Heart right ventricle (tissue), 16 donors: ENCODE data around the gene M1AP. TPM values are rescaled to one million over a fixed set of nuclear protein-coding genes. Genes with fewer than 3 reads are reported as not detected.

ENCODE experiments used
- ATAC-seq, 8 donors: fragments of 200-7000 bp; cut with Tn5 transposase; one replicate each; pipeline ENCODE4 v1.9.1; 2020; ENCODE audit warnings: mild to moderate bottlenecking in 8 of 8, moderate library complexity in 8 of 8, moderate number of reproducible peaks in 1 of 8
- DNase-seq, 2 donors: peaks; one replicate each; pipeline ENCODE4 v3.0.0-alpha.2; 2020
- H3K27ac ChIP-seq, 10 donors: fragments of 200-600 bp; sonication (generic) in 2 of 10; one replicate each; pipeline versions ENCODE4 v1.5.0 to v1.8.0; 2020 to 2022; ENCODE audit warnings: mild to moderate bottlenecking in 3 of 10
- H3K27me3 ChIP-seq, 7 donors: fragments of 200-600 bp; one replicate each; pipeline ENCODE4 v1.8.0; 2021 to 2022; ENCODE audit warnings: mild to moderate bottlenecking in 2 of 7
- H3K36me3 ChIP-seq, 9 donors: fragments of 200-600 bp; sonication (generic) in 1 of 9; one replicate each; pipeline versions ENCODE4 v1.5.0 to v1.8.0; 2020 to 2022; ENCODE audit warnings: mild to moderate bottlenecking in 2 of 9
- H3K4me1 ChIP-seq, 9 donors: fragments of 200-600 bp; sonication (generic) in 1 of 9; one replicate each; pipeline versions ENCODE4 v1.5.0 to v1.8.0; 2020 to 2022; ENCODE audit warnings: mild to moderate bottlenecking in 4 of 9
- H3K4me3 ChIP-seq, 10 donors: fragments of 200-600 bp; sonication (generic) in 2 of 10; one replicate each; pipeline versions ENCODE4 v1.5.0 to v1.8.0; 2020 to 2022; ENCODE audit warnings: mild to moderate bottlenecking in 7 of 10, moderate library complexity in 2 of 10
- H3K9me3 ChIP-seq, 11 donors: fragments of 200-600 bp in 10 of 11; sonication (generic) in 2 of 11; one replicate each; pipeline versions ENCODE4 v1.5.0 to v1.8.0; 2013 to 2022; ENCODE audit warnings: mild to moderate bottlenecking in 2 of 11, control low read depth in 1 of 11, moderate library complexity in 1 of 11
- whole genome bisulfite sequencing, 2 donors: extraction: QIAGEN DNeasy Blood & Tissue Kit; methylation state at CpG; one replicate each; pipeline ENCODE4 v1.1.7; 2013; ENCODE audit warnings: inconsistent platforms in 1 of 2; 5-methylcytosine and 5-hydroxymethylcytosine counted together
- intact Hi-C, 10 donors: fragments of 100-400 bp; cut with DNase I; formaldehyde crosslinking; loops; one replicate each; pipeline versions ENCODE4 v1.11.1 to v1.14.2; 2022
- long read RNA-seq, 3 donors: library from polyadenylated mRNA; unstranded; transcript quantifications; one replicate each; pipeline ENCODE4 v2.0.0, GENCODE V29; 2020 to 2021
- polyA plus RNA-seq, 2 donors: library from polyadenylated mRNA; stranded (reverse); fragments of 200-250 nt; gene quantifications; one replicate each; pipeline ENCODE4 v1.2.3, GENCODE V29; 2013
- total RNA-seq, 10 donors: library from RNA; stranded (reverse); fragmentation: NEBNext Ultra II Directional in 3 of 10; extraction: Animal tissue kit (Norgen Biotek cat#: 25700) in 3 of 10; gene quantifications; one replicate each; pipeline versions ENCODE4 v1.2.1 to v1.2.4, GENCODE V29; 2021 to 2023
- TF ChIP-seq, protein P1 (sequence below), 9 donors: fragments of 200-600 bp; sonication (generic) in 2 of 9; IDR thresholded peaks; one replicate each; pipeline versions ENCODE4 v1.5.0 to v1.8.0; 2021 to 2022; ENCODE audit warnings: antibody characterized with exemption in 9 of 9, mild to moderate bottlenecking in 5 of 9, moderate library complexity in 1 of 9
- donor health status: Arrhythmogenic right ventricular cardiomyopathy.
- donor health status: ischemic (EF 13 %, LVEDD 7.1; RV severe dilation, severe dysfunction).
- donor health status: healthy with polysubstance abuse.
- donor health status: DM: no; HTN: yes; CAD: no.
- donor health status: DM: no; HTN: no; CAD: no.
- donor health status: ischemic (EF 25% LVEDD 6.9; RV normal size, moderate dysfunction).
- donor health status: ischemic (EF 25% LVEDD 5.7; RV mildly dilated, moderate dysfunction).
- donor health status: healthy.
- donor health status: DM: yes; HTN: yes; CAD: no.
- donor health status: Ischemic cardiomyopathy.
- donor health status: ischemic (EF 35%, LVEDD 5.7; RV mildly dilated, moderate dysfunction).
- donor health status: nonischemic (EF 11% LVEDD 7.7; RV severe dilation, severe dysfunction).
- donor health status: DM: yes; HTN: yes; CAD: no.
- donor health status: PGD.
- donor health status: ischemic (EF 29% LVEDD 5.4; RV normal size, mild dysfunction).
- donor health status: nonischemic (EF 23%, LVEDD 6.1; RV moderate dilation, normal function).

The M1AP gene, protein sequence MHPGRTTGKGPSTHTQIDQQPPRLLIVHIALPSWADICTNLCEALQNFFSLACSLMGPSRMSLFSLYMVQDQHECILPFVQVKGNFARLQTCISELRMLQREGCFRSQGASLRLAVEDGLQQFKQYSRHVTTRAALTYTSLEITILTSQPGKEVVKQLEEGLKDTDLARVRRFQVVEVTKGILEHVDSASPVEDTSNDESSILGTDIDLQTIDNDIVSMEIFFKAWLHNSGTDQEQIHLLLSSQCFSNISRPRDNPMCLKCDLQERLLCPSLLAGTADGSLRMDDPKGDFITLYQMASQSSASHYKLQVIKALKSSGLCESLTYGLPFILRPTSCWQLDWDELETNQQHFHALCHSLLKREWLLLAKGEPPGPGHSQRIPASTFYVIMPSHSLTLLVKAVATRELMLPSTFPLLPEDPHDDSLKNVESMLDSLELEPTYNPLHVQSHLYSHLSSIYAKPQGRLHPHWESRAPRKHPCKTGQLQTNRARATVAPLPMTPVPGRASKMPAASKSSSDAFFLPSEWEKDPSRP
- total RNA-seq (under 1 TPM in 3 of 10 donors, not detected in 7; 0.12 to 0.42 (median 0.18) TPM), polyA plus RNA-seq (under 1 TPM; 0.03 to 0.44 TPM)
- long read RNA-seq, donor 1, result 0 reads
- long read RNA-seq, donor 2, result 0 reads
- long read RNA-seq, donor 3, result 0 reads

DNA sequence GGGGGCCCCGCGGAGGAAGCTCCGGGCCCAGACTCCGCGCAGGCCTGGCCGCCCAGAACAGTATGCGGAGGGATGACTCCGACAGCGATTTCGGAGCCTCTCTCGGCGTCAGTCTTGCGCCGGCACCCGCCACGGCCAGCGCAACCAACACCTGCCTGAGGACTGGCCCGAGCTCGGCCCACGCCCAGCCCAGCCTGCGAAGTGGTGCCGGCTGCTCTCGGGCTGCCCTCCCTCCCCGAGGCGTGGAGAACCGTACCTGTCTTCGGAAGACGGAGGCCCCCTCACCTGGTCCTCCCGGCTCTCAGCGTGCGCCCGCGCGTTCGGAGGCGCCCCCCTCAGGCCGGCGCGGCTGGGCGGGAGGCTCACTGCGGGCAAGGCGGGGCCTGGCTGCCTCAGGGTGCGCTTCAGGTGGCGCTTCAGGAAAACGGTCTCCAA, at the start of gene M1AP:
Gene M1AP (minus strand): TSS at position 322 of the 435 bp plus-strand sequence. CDS start 8,055 bp downstream, outside the sequence.
- intact Hi-C loops, result no loop called here
- ATAC-seq (peak in 5 of 8 donors; percentile 9 to 64 (median 28)), DNase-seq (no peak)

DNA sequence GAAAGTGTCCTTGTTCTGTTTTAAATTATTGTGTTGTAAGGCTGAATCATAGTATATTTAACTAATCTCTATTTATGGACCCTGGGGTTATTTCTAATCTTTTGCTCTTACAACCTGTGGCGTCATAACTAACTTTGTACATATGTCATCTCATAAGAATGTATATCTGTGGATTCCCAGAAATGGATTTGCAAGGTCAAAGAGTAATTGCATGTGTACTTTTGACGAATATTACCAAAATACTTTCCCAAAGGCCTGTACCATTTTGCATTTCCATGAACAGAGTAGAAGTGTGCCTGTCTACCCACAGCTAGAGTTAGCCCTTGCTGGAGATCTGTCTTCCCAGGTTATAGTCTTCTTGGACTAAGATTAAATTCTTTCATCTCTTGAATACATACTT, 48.7 kb upstream of the M1AP start:
- H3K27me3 ChIP-seq, result no peaks in the 10 kb centered on the region
- TF ChIP-seq, protein P1, sequence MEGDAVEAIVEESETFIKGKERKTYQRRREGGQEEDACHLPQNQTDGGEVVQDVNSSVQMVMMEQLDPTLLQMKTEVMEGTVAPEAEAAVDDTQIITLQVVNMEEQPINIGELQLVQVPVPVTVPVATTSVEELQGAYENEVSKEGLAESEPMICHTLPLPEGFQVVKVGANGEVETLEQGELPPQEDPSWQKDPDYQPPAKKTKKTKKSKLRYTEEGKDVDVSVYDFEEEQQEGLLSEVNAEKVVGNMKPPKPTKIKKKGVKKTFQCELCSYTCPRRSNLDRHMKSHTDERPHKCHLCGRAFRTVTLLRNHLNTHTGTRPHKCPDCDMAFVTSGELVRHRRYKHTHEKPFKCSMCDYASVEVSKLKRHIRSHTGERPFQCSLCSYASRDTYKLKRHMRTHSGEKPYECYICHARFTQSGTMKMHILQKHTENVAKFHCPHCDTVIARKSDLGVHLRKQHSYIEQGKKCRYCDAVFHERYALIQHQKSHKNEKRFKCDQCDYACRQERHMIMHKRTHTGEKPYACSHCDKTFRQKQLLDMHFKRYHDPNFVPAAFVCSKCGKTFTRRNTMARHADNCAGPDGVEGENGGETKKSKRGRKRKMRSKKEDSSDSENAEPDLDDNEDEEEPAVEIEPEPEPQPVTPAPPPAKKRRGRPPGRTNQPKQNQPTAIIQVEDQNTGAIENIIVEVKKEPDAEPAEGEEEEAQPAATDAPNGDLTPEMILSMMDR (IDR thresholded peaks at IDR 0.05), result no peak
- no peak overlapping the region for H3K27ac ChIP-seq
- intact Hi-C loops, result loop anchor here in 1 of 10 donors (10.0 kb wide), 1 partner anchor 708 kb away; no protein-coding TSS in a partner anchor
- no peak for DNase-seq
- no peaks in the 10 kb centered on the region for H3K36me3 ChIP-seq
- H3K9me3 ChIP-seq, result no peaks in the 10 kb centered on the region
- no peak for ATAC-seq
- H3K4me3 ChIP-seq, result no peak overlapping the region
- WGBS, 2 donors, result 73 to 75% methylated on average over 2 of the region's 2 CpGs
- no peaks in the 10 kb centered on the region for H3K4me1 ChIP-seq

More for the DNA sequence above, at the start of gene M1AP:
- H3K27ac ChIP-seq, result no peak within 1 kb of the TSS
- TF ChIP-seq, protein P1 (IDR thresholded peaks at IDR 0.05), result peak in 2 of 9 donors; percentile 12 to 20
- H3K36me3 ChIP-seq, result no peaks in the 10 kb centered on the region
- peaks cover 0 to 5% (median 0%) of the 10 kb centered on the region in 9 donors for H3K4me1 ChIP-seq
- 8 to 12% methylated on average over 42 to 45 of the region's 45 CpGs for WGBS, 2 donors
- peak within 1 kb of the TSS in 8 of 10 donors; percentile 3 to 34 (median 17) for H3K4me3 ChIP-seq
- peaks cover 0 to 57% (median 34%) of the 10 kb centered on the region in 7 donors for H3K27me3 ChIP-seq
- no peaks in the 10 kb centered on the region for H3K9me3 ChIP-seq

DNA sequence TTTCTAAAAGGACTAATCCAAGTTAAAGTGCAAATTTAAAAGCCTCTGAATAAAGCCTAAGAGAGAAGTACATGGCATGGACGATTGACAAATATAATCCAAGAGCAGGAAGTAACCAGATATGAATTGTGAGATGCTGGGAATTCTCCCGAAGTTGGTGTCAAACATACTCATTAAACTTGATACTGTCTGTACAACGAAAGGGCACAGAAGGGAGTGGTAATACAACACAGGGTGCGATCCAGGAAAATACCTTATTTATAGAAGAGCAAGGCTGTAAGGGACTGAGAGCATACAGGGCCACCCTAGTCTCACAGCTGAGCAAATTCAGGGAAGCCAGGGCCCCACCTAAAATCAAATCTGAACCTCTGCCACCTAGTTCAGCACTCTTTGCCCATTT, 47.5 kb upstream of the M1AP start:
- DNase-seq (no peak), ATAC-seq (no peak)
- TF ChIP-seq, protein P1 (IDR thresholded peaks at IDR 0.05), result no peak
- no peaks in the 10 kb centered on the region for H3K27me3 ChIP-seq
- intact Hi-C loops, result loop anchor here in 1 of 10 donors (10.0 kb wide), 1 partner anchor 709 kb away; no protein-coding TSS in a partner anchor
- 52 to 67% methylated on average over 4 of the region's 4 CpGs for WGBS, 2 donors
- no peak overlapping the region for H3K27ac ChIP-seq
- no peaks in the 10 kb centered on the region for H3K4me1 ChIP-seq
- no peaks in the 10 kb centered on the region for H3K36me3 ChIP-seq
- H3K9me3 ChIP-seq, result no peaks in the 10 kb centered on the region
- H3K4me3 ChIP-seq, result no peak overlapping the region

DNA sequence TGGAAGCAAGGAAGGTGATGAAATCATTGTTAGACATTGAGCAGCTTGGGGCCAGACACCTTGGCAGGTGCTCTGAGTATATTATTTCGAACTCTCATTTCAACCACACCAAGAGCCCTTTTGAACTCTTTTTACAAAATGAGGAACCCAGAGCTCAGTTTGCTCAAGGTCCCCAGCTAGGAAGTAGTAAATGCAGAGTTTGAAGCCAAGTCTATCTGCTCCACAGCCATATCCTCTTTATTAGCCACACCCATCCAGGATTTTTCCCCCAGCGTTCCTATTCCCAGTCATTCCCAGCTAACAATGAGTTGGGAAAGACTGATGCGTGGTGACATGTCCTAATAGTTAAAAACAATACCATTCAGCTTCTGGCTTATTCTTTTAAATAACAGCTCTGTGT, 46.2 kb upstream of the M1AP start:
- Histone ChIP-seq H3K36me3 (no peaks in the 10 kb centered on the region), H3K27ac (no peak overlapping the region), H3K4me3 (no peak overlapping the region), H3K27me3 (peaks cover 0 to 9% (median 0%) of the 10 kb centered on the region in 7 donors), H3K4me1 (peaks cover 0 to 3% (median 0%) of the 10 kb centered on the region in 9 donors), H3K9me3 (no peaks in the 10 kb centered on the region)
- no peak for DNase-seq
- intact Hi-C loops, result loop anchor here in 7 of 10 donors (5.0 to 10.0 kb wide), 2 partner anchors 183 to 711 kb away; no protein-coding TSS in a partner anchor
- ATAC-seq, result no peak
- WGBS, 2 donors, result 61 to 67% methylated on average over 3 of the region's 3 CpGs
- TF ChIP-seq, protein P1 (IDR thresholded peaks at IDR 0.05), result no peak
